HepG2 (cell line): Measurements from ENCODE around the gene GDF11. TPM values are rescaled to one million over a fixed set of nuclear protein-coding genes. Genes with fewer than 3 reads are reported as not detected.

Experiments used
- ATAC-seq: fragments of 200-7000 bp; cut with Tn5 transposase; 3 replicates; pipeline ENCODE4 v1.9.1; 2020; ENCODE audit warnings: mild to moderate bottlenecking, moderate library complexity
- BruUV-seq: library from RNA; stranded (reverse); fragments of 400-500 nt; replicated peaks from 2 replicates; lab custom pipeline; 2021; lab: Mats Ljungman, UMichigan
- CTCF ChIA-PET: fragments of 300-600 bp; formaldehyde crosslinking; extraction: SDS; loops from one replicate; lab custom pipeline; 2021; ENCODE audit warnings: low total read pairs, inconsistent platforms, low intra/inter-chr PET ratio; lab: Yijun Ruan, JAX
- POLR2A ChIA-PET: fragments of 350-600 bp; sonication (Branson Sonifier 250); formaldehyde crosslinking; loops from one replicate; lab custom pipeline; 2020; ENCODE audit warnings: antibody characterized with exemption, inconsistent platforms; lab: Yijun Ruan, JAX
- DNase-seq: peaks from one replicate; pipeline ENCODE4 v3.0.0-alpha.2; 2015; ENCODE audit warnings: low spot score
- FAIRE-seq: peaks from 3 replicates; lab custom pipeline; 2011; peaks lifted over from hg19 to GRCh38; lab: Jason Lieb, UNC
- H2AFZ ChIP-seq: one replicate; pipeline ENCODE4 v1.6.1; 2011; ENCODE audit warnings: low read length, inconsistent platforms
- H3K27ac ChIP-seq: fragments of 300-600 bp; 3 replicates; pipeline ENCODE4 v1.8.0; 2011; ENCODE audit warnings: mixed run types, mild to moderate bottlenecking, mixed read lengths, low read length, inconsistent platforms; ENCODE audit not compliant: insufficient read depth; ENCODE audit errors: extremely low read length
- H3K27me3 ChIP-seq, 2 experiments: fragments of 200-600 bp in 1 of 2; 2 replicates in 1 of 2; 3 replicates in 1 of 2; pipeline versions ENCODE4 v1.6.0 to v1.8.0; 2011; ENCODE audit warnings: low read length in 2 of 2, mild to moderate bottlenecking in 2 of 2, moderate library complexity in 2 of 2, inconsistent platforms in 1 of 2; ENCODE audit not compliant: insufficient read depth in 2 of 2, control insufficient read depth in 1 of 2
- H3K36me3 ChIP-seq, 2 experiments: fragments of 200-600 bp in 1 of 2; replicated peaks in 1 of 2; 2 replicates in 1 of 2; 3 replicates in 1 of 2; pipeline versions ENCODE4 v1.5.1 to v1.8.0; 2011; ENCODE audit warnings: low read length in 2 of 2, inconsistent platforms in 1 of 2; ENCODE audit not compliant: insufficient read depth in 2 of 2, control insufficient read depth in 1 of 2
- H3K4me1 ChIP-seq: 2 replicates; pipeline ENCODE4 v1.5.1; 2012; ENCODE audit warnings: low read length, inconsistent platforms; ENCODE audit not compliant: insufficient read depth
- H3K4me2 ChIP-seq: 2 replicates; pipeline ENCODE4 v1.6.0; 2011; ENCODE audit warnings: low read depth, low read length, inconsistent platforms
- H3K4me3 ChIP-seq, 3 experiments: fragments of 200-600 bp in 1 of 3; sonication (generic), shearing (Covaris generic) in 1 of 3; replicated peaks in 1 of 3; 2 replicates each; pipeline ENCODE4 v1.5.1; 2011 to 2016; ENCODE audit warnings: low read length in 3 of 3, inconsistent platforms in 2 of 3, low read depth in 2 of 3, mild to moderate bottlenecking in 2 of 3, control low read depth in 1 of 3, mixed read lengths in 1 of 3; ENCODE audit not compliant: insufficient read depth in 1 of 3
- H3K79me2 ChIP-seq: one replicate; pipeline ENCODE4 v1.6.1; 2011; ENCODE audit warnings: low read length, inconsistent platforms; ENCODE audit not compliant: insufficient read depth
- H3K9ac ChIP-seq: 2 replicates; pipeline ENCODE4 v1.6.0; 2011; ENCODE audit warnings: mild to moderate bottlenecking, low read depth, low read length, inconsistent platforms; ENCODE audit not compliant: insufficient read depth
- H3K9me3 ChIP-seq: 2 replicates; pipeline ENCODE4 v1.5.1; 2012; ENCODE audit warnings: mild to moderate bottlenecking, low read length
- H4K20me1 ChIP-seq: 2 replicates; pipeline ENCODE4 v1.6.0; 2011; ENCODE audit warnings: inconsistent platforms, mild to moderate bottlenecking, low read length, moderate library complexity; ENCODE audit not compliant: insufficient read depth
- AHR ChIP-seq: IDR thresholded peaks from 2 replicates; pipeline ENCODE4 v1.6.1; 2018; ENCODE audit warnings: missing genetic modification reagents, missing compliant biosample characterization
- ARNT ChIP-seq: fragments of 450-650 bp; IDR thresholded peaks from 2 replicates; pipeline ENCODE4 v1.6.1; 2017
- EED ChIP-seq: sonication (generic); formaldehyde crosslinking; IDR thresholded peaks from 2 replicates; pipeline ENCODE4 v1.5.0; 2020; ENCODE audit warnings: mild to moderate bottlenecking, missing genetic modification reagents
- HMG20A ChIP-seq: IDR thresholded peaks from 2 replicates; pipeline ENCODE4 v1.6.1; 2016; ENCODE audit warnings: borderline replicate concordance
- HOXA7 ChIP-seq: sonication (generic); formaldehyde crosslinking; IDR thresholded peaks from 2 replicates; pipeline ENCODE4 v1.8.1; 2022; ENCODE audit warnings: mild to moderate bottlenecking, missing genetic modification reagents, moderate library complexity
- KLF15 ChIP-seq: sonication (generic); formaldehyde crosslinking; IDR thresholded peaks from 2 replicates; pipeline ENCODE4 v1.8.1; 2023; ENCODE audit warnings: borderline replicate concordance, mild to moderate bottlenecking, inconsistent platforms, missing genetic modification reagents, mixed read lengths
- MED13 ChIP-seq: sonication (generic); formaldehyde crosslinking; IDR thresholded peaks from 2 replicates; pipeline ENCODE4 v1.5.0; 2020; ENCODE audit warnings: missing genetic modification reagents
- ZNF597 ChIP-seq: sonication (generic); formaldehyde crosslinking; IDR thresholded peaks from 2 replicates; pipeline ENCODE4 v1.5.0; 2020; ENCODE audit warnings: missing genetic modification reagents
- WGBS: methylation state at CpG from one replicate; pipeline ENCODE4 v1.1.6; 2017; ENCODE audit warnings: low lambda C conversion rate; 5-methylcytosine and 5-hydroxymethylcytosine counted together
- in situ Hi-C: cut with HindIII; loops from 2 replicates; pipeline ENCODE4 v1.10.0; 2017; ENCODE audit warnings: low pct_unique_long_range_greater_than_20kb; ENCODE audit not compliant: extremely low pct_ligation_motif_present
- intact Hi-C: fragments of 100-400 bp; cut with micrococcal nuclease; formaldehyde crosslinking; loops from one replicate; pipeline ENCODE4 v1.10.0; 2022; ENCODE audit not compliant: unreplicated experiment
- polyA plus RNA-seq, 8 experiments: library from polyadenylated mRNA; depleted of rRNA in 3 of 8; stranded (reverse) in 7 of 8; unstranded in 1 of 8; fragments of >200 nt; fragmentation: Illumina TruSeq in 4 of 8; extraction: Trizol in 4 of 8; gene quantifications; 2 replicates each; pipeline versions ENCODE4 v1.2.1 to v1.2.3, GENCODE V29; 2011 to 2016; ENCODE audit warnings: low read depth in 4 of 8, missing spikeins in 1 of 8, mixed read lengths in 1 of 8; ENCODE audit not compliant: insufficient read depth in 1 of 8
- total RNA-seq, 5 experiments: library from RNA; depleted of rRNA; stranded (reverse); fragments of >200 nt; fragmentation: Illumina TruSeq; extraction: Trizol; gene quantifications; 2 replicates each; pipeline ENCODE4 v1.2.3, GENCODE V29; 2016; ENCODE audit warnings: low read depth in 1 of 5
- TF ChIP-seq, protein P1 (sequence below): IDR thresholded peaks from 2 replicates; pipeline ENCODE4 v1.6.1; 2016; ENCODE audit warnings: missing genetic modification reagents, missing compliant biosample characterization
- TF ChIP-seq, protein P2 (sequence below): IDR thresholded peaks from 2 replicates; pipeline ENCODE4 v1.6.1; 2016; ENCODE audit warnings: low read depth, control low read depth

GDF11 gene
- total and polyA plus RNA-seq, 2 of the 13 experiments (the other 11 are each of a cell fraction or from before 2014, with no cell fraction given): 0.63 to 1.5 TPM

- TF ChIP-seq ZNF597 (CRISPR knock-in tag) (no peak), AHR (CRISPR knock-in tag) (no peak), EED (no peak), KLF15 (CRISPR knock-in tag) (no peak), MED13 (CRISPR knock-in tag) (no peak), HOXA7 (CRISPR knock-in tag) (no peak), HMG20A (CRISPR knock-in tag) (no peak), ARNT (no peak)
- TF ChIP-seq, protein P1, sequence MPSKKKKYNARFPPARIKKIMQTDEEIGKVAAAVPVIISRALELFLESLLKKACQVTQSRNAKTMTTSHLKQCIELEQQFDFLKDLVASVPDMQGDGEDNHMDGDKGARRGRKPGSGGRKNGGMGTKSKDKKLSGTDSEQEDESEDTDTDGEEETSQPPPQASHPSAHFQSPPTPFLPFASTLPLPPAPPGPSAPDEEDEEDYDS (CRISPR knock-in tag): no peak
- TF ChIP-seq, protein P2, sequence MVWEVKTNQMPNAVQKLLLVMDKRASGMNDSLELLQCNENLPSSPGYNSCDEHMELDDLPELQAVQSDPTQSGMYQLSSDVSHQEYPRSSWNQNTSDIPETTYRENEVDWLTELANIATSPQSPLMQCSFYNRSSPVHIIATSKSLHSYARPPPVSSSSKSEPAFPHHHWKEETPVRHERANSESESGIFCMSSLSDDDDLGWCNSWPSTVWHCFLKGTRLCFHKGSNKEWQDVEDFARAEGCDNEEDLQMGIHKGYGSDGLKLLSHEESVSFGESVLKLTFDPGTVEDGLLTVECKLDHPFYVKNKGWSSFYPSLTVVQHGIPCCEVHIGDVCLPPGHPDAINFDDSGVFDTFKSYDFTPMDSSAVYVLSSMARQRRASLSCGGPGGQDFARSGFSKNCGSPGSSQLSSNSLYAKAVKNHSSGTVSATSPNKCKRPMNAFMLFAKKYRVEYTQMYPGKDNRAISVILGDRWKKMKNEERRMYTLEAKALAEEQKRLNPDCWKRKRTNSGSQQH (CRISPR knock-in tag): no peak
- Histone ChIP-seq H4K20me1 (no peaks in the 10 kb centered on the region), H3K27ac (no peak overlapping the region), H3K9ac (no peak overlapping the region), H3K4me3 (no peak overlapping the region), H3K4me1 (peaks cover 34% of the 10 kb centered on the region), H3K9me3 (no peaks in the 10 kb centered on the region), H3K27me3 (no peaks in the 10 kb centered on the region), H2AFZ (no peak overlapping the region), H3K36me3 (no peaks in the 10 kb centered on the region), H3K79me2 (no peaks in the 10 kb centered on the region), H3K4me2 (no peak overlapping the region)
- intact Hi-C loops: no loop called here
- WGBS: 38% methylated on average over 2 of the region's 2 CpGs
- BruUV-seq: no TSS peak
- no peak for FAIRE-seq
- in situ Hi-C loops: no loop called here
- no peak for ATAC-seq
- ChIA-PET CTCF (no interaction called here), POLR2A (no interaction called here)
- DNase-seq: no peak
These were observed 9.1 kb upstream of the GDF11 start for GRCh38 chr12:55733858-55734257.
